NB4 (cell line): Measurements from ENCODE around the gene DBI.
A peak's percentile ranks its signal among the peaks of the same experiment; 100 is the strongest.

Experiments used
- DNase-seq: peaks from one replicate; pipeline ENCODE4 v3.0.0; 2010; ENCODE audit warnings: low read depth
- H3K4me3 ChIP-seq: one replicate; pipeline ENCODE4 v1.5.1; 2011; ENCODE audit warnings: mild to moderate bottlenecking, low read depth, low read length, moderate library complexity
- MYC ChIP-seq: IDR thresholded peaks from 2 replicates; pipeline ENCODE4 v1.6.1; 2011; ENCODE audit warnings: low read depth, low read length
- POLR2A ChIP-seq: IDR thresholded peaks from 2 replicates; pipeline ENCODE4 v1.6.1; 2011; ENCODE audit warnings: mild to moderate bottlenecking; ENCODE audit not compliant: insufficient read length; ENCODE audit errors: extremely low read depth
- TF ChIP-seq, protein P1 (sequence below): IDR thresholded peaks from 2 replicates; pipeline ENCODE4 v1.6.1; 2011; ENCODE audit warnings: low read depth, low read length
- TF ChIP-seq, protein P2 (sequence below): IDR thresholded peaks from one replicate; pipeline ENCODE4 v1.5.1; 2012; ENCODE audit warnings: low read depth, low read length

The DBI gene

GRCh38 chr2:119378566-119378965 is 11.8 kb downstream of the DBI start:
- DNase-seq: no peak
- TF ChIP-seq MYC (no peak), POLR2A (no peak)
- TF ChIP-seq, protein P1, sequence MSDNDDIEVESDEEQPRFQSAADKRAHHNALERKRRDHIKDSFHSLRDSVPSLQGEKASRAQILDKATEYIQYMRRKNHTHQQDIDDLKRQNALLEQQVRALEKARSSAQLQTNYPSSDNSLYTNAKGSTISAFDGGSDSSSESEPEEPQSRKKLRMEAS: no peak
- TF ChIP-seq, protein P2, sequence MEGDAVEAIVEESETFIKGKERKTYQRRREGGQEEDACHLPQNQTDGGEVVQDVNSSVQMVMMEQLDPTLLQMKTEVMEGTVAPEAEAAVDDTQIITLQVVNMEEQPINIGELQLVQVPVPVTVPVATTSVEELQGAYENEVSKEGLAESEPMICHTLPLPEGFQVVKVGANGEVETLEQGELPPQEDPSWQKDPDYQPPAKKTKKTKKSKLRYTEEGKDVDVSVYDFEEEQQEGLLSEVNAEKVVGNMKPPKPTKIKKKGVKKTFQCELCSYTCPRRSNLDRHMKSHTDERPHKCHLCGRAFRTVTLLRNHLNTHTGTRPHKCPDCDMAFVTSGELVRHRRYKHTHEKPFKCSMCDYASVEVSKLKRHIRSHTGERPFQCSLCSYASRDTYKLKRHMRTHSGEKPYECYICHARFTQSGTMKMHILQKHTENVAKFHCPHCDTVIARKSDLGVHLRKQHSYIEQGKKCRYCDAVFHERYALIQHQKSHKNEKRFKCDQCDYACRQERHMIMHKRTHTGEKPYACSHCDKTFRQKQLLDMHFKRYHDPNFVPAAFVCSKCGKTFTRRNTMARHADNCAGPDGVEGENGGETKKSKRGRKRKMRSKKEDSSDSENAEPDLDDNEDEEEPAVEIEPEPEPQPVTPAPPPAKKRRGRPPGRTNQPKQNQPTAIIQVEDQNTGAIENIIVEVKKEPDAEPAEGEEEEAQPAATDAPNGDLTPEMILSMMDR: no peak
- H3K4me3 ChIP-seq: no peak overlapping the region

DNA sequence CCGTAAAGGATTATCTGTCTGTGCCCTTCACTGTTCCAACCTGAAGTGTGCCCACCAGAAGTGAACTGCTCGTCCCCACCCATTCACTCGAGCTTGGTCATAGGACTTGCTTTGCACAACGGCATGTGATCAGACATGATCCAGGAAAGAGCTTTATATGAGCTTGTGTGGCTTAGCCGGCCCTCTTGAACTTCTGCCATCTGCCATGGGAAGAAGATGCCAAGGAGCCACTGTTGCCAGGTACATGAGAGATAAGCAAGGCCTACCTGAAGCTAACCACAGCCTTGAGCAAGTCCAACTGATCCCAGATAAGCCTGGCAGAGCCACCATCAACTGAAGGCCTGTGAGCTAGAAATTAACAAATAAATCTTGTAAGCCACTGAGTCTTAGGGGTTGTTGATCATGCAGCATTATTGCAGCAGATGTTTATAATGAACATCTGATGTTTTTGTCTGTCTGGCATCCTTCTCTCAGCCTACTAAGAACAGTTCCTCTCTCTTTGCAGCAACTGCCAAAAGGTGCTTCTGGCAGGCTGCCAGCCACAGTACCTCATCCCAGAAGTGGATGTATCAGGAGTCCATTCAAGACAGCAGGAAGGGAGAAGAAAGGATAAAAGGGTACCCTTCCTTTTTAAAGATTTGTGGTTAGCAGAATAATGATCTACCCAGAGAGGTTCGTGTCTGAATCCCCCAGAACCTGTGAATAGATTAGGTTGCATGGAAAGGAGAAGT is 16.8 kb downstream of the DBI start:
- H3K4me3 ChIP-seq: no peak overlapping the region
- no peak for TF ChIP-seq MYC
- no peak for TF ChIP-seq POLR2A
- TF ChIP-seq, protein P1: no peak
- TF ChIP-seq, protein P2: no peak
- no peak for DNase-seq

DNA sequence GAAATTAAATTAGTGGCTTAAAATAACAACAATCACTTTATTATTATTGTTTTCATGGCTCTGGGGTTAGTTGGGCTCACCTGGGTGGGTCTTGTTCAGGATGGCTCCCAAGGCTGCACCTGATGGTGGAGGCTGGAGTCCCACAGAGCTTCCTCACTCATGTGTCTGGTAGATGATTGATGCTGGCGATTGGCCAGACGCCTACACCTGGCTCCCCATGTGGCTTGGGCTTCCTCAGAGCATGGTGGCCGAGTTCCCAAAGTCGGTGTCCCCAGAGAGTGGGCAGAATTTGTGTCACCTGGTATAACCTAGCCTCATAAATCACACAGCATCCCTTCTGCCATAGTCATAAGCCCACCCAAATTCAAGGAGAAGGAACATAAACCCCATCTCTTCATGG is 18.2 kb downstream of the DBI start:
- DNase-seq: no peak
- TF ChIP-seq, protein P2: no peak
- no peak for TF ChIP-seq POLR2A
- TF ChIP-seq, protein P1: no peak
- TF ChIP-seq MYC: no peak
- H3K4me3 ChIP-seq: no peak overlapping the region

GRCh38 chr2:119385466-119385865 is 18.7 kb downstream of the DBI start:
- H3K4me3 ChIP-seq: no peak overlapping the region
- TF ChIP-seq, protein P1: no peak
- TF ChIP-seq POLR2A (no peak), MYC (no peak)
- TF ChIP-seq, protein P2: no peak

GRCh38 chr2:119387381-119388129 is 20.8 kb downstream of the DBI start:
- DNase-seq: peak; percentile 94
- TF ChIP-seq POLR2A: no peak
- TF ChIP-seq, protein P2: peak; percentile 48
- TF ChIP-seq, protein P1: peak; percentile 58; the same call in 1 of the 2 replicates
- TF ChIP-seq MYC: peak; percentile 61
- H3K4me3 ChIP-seq: peak overlapping the region; percentile 23

More at GRCh38 chr2:119385466-119385865, 18.7 kb downstream of the DBI start:
- no peak for DNase-seq
